ENCODE data around the gene TNRC6C. TPM values are rescaled to one million over a fixed set of nuclear protein-coding genes. Genes with fewer than 3 reads are reported as not detected.

The TNRC6C gene
- total and polyA plus RNA-seq, 2 of the 13 experiments (the other 11 are each of a cell fraction or from before 2014, with no cell fraction given): 0.66 to 4.9 TPM

DNA sequence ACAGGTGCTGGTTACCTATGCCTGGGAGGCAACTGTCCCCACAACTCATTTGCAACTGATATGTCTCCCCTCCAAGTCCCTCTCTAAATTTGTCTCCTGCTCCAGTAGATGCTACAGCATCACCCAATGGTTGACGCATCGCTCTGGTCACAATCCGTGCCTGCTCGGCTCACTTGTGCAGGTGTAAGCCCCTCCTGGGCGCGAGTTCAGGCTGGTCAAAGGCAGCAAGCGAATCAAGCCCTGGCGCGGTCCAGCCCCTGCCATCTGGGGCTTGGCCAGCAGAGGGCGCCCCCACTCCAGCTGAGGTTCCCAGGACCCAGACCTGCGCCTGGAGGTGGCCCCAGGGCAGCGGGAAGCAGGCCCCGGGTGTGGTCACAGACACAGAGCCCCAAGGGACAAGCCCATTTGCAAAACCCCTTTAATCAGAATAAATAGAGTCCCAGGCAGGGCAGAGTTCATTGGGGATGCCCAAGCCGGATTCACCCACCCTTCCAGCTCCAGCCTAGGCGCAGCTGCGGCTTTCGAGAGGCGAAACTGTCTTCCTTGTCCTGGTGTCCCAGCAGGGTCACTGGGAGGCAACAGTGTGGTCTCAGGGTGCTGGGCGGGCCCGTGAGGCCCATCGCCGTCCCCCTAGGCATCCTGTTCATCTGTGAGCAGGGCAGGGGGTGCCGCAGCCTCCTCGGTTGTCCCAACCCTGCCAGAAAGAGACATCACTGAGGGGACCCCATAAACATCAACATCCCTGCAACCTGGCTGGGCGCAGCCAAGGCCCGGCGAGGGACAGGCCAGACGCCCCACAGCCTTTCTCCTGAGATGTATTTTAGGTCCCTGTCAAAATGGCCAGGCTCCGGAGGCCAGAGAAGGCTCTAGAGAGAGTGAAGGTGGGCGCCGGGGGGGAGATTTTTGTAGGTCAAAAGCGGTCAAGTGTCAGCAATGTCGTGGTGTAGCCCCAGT, 154.3 kb downstream of the TNRC6C start (continued):
- peak; percentile 22; the same call in 1 of the 2 replicates for TF ChIP-seq PRDM10 (CRISPR knock-in tag; IDR thresholded peaks at IDR 0.05; ENCODE audit: low read depth)
- 0 out of 2 replicates have a peak, but pooled peaks have one; percentile 59 for TF ChIP-seq ZSCAN9 (CRISPR knock-in tag; IDR thresholded peaks at IDR 0.05; ENCODE audit: borderline replicate concordance)
- TF ChIP-seq ZNF10 (CRISPR knock-in tag; IDR thresholded peaks at IDR 0.05; ENCODE audit: borderline replicate concordance, low read depth): no peak
- TF ChIP-seq ZNF850 (CRISPR knock-in tag; conservative IDR thresholded peaks at IDR 0.05): no peak
- peak; percentile 35; the same call in 1 of the 2 replicates for TF ChIP-seq ISL2 (CRISPR knock-in tag; IDR thresholded peaks at IDR 0.05)
- peak; percentile 55; the same call in 1 of the 2 replicates for TF ChIP-seq KDM5B (CRISPR knock-in tag; IDR thresholded peaks at IDR 0.05; ENCODE audit: borderline replicate concordance)
- no peak for TF ChIP-seq SOX6 (IDR thresholded peaks at IDR 0.05)
- TF ChIP-seq SOX6 (CRISPR knock-in tag; IDR thresholded peaks at IDR 0.05): peak; percentile 42; the same call in 1 of the 2 replicates
- TF ChIP-seq TFAP4 (IDR thresholded peaks at IDR 0.05; ENCODE audit: borderline replicate concordance, low read depth): peak; percentile 48; the same call in 1 of the 2 replicates
- 0 out of 2 replicates have a peak, but pooled peaks have one; percentile 41 for TF ChIP-seq FOXA3 (CRISPR knock-in tag; IDR thresholded peaks at IDR 0.05)
- TF ChIP-seq MIXL1 (CRISPR knock-in tag; IDR thresholded peaks at IDR 0.05): 0 out of 2 replicates have a peak, but pooled peaks have one; percentile 45
- peak; percentile 84; the same call in 1 of the 2 replicates for TF ChIP-seq NFKB2 (CRISPR knock-in tag; IDR thresholded peaks at IDR 0.05; ENCODE audit: borderline replicate concordance)
- peak; percentile 71 for TF ChIP-seq ZC3H13 (CRISPR knock-in tag; IDR thresholded peaks at IDR 0.05)
- TF ChIP-seq GATAD2A (CRISPR knock-in tag; IDR thresholded peaks at IDR 0.05): peak; percentile 53; the same call in 1 of the 2 replicates
- TF ChIP-seq ZNF784 (CRISPR knock-in tag; IDR thresholded peaks at IDR 0.05; ENCODE audit: borderline replicate concordance): no peak
- TF ChIP-seq, protein P1, sequence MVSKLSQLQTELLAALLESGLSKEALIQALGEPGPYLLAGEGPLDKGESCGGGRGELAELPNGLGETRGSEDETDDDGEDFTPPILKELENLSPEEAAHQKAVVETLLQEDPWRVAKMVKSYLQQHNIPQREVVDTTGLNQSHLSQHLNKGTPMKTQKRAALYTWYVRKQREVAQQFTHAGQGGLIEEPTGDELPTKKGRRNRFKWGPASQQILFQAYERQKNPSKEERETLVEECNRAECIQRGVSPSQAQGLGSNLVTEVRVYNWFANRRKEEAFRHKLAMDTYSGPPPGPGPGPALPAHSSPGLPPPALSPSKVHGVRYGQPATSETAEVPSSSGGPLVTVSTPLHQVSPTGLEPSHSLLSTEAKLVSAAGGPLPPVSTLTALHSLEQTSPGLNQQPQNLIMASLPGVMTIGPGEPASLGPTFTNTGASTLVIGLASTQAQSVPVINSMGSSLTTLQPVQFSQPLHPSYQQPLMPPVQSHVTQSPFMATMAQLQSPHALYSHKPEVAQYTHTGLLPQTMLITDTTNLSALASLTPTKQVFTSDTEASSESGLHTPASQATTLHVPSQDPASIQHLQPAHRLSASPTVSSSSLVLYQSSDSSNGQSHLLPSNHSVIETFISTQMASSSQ (IDR thresholded peaks at IDR 0.05; ENCODE audit: low read depth): no peak
- TF ChIP-seq, protein P1 (CRISPR knock-in tag; IDR thresholded peaks at IDR 0.05; ENCODE audit: borderline replicate concordance): no peak
